ENCODE measurements around the gene ANG.
A peak's percentile ranks its signal among the peaks of the same experiment; 100 is the strongest.

Gene ANG

GRCh38 chr14:20652996-20653975 is 35.3 kb upstream of the ANG start:
- DNase-seq (ENCODE audit: extremely low spot score), result peak; percentile 66
- ChIA-PET CTCF (interaction anchor here (0.6 to 1.1 kb wide), 5 partner anchors 21 to 40 kb away, joined by 3 to 7 read pairs (median 3); no protein-coding TSS in a partner anchor), POLR2A (interaction anchor here (0.7 to 4.3 kb wide), 8 partner anchors 10 to 310 kb away, joined by 3 to 52 read pairs (median 4); partner anchors contain the start of genes PARP2 and RNASE4)
- TF ChIP-seq LEF1 (IDR thresholded peaks at IDR 0.05; ENCODE audit: borderline replicate concordance) (no peak), ELF4 (IDR thresholded peaks at IDR 0.05) (no peak), TARDBP (IDR thresholded peaks at IDR 0.05) (no peak), FOXM1 (IDR thresholded peaks at IDR 0.05; ENCODE audit: borderline replicate concordance) (no peak), NFRKB (IDR thresholded peaks at IDR 0.05) (no peak), ZNF384 (IDR thresholded peaks at IDR 0.05) (peak; percentile 49; the same call in 1 of the 2 replicates), HDGF (IDR thresholded peaks at IDR 0.05; ENCODE audit: borderline replicate concordance) (no peak), ARNT (IDR thresholded peaks at IDR 0.05) (no peak), BHLHE40 (IDR thresholded peaks at IDR 0.05; ENCODE audit: borderline replicate concordance) (no peak), PKNOX1 (IDR thresholded peaks at IDR 0.05) (no peak), L3MBTL2 (conservative IDR thresholded peaks at IDR 0.05) (peak; percentile 42), FOXK2 (IDR thresholded peaks at IDR 0.05) (no peak), FOXA1 (IDR thresholded peaks at IDR 0.05) (no peak), SP1 (IDR thresholded peaks at IDR 0.05) (no peak), CTBP1 (IDR thresholded peaks at IDR 0.05; ENCODE audit: borderline replicate concordance) (no peak), SUZ12 (IDR thresholded peaks at IDR 0.05) (no peak)

GRCh38 chr14:20655851-20656250 is 32.7 kb upstream of the ANG start:
- DNase-seq (ENCODE audit: extremely low spot score), result no peak
- ChIA-PET CTCF (interaction anchor here (0.6 to 2.5 kb wide), 3 partner anchors 25 to 196 kb away, joined by 3 to 9 read pairs (median 6); no protein-coding TSS in a partner anchor), POLR2A (interaction anchor here (0.6 to 6.0 kb wide), 4 partner anchors 24 to 42 kb away, joined by 3 to 82 read pairs (median 4); partner anchors contain the start of gene RNASE4)
- no peak for TF ChIP-seq CTBP1 (IDR thresholded peaks at IDR 0.05; ENCODE audit: borderline replicate concordance)
- TF ChIP-seq FOXM1 (IDR thresholded peaks at IDR 0.05; ENCODE audit: borderline replicate concordance), result no peak
- no peak for TF ChIP-seq LEF1 (IDR thresholded peaks at IDR 0.05; ENCODE audit: borderline replicate concordance)
- no peak for TF ChIP-seq L3MBTL2 (conservative IDR thresholded peaks at IDR 0.05)
- TF ChIP-seq HDGF (IDR thresholded peaks at IDR 0.05; ENCODE audit: borderline replicate concordance), result no peak
- TF ChIP-seq ZNF384 (IDR thresholded peaks at IDR 0.05), result no peak
- no peak for TF ChIP-seq FOXK2 (IDR thresholded peaks at IDR 0.05)
- TF ChIP-seq ARNT (IDR thresholded peaks at IDR 0.05), result no peak
- TF ChIP-seq ELF4 (IDR thresholded peaks at IDR 0.05), result no peak

- TF ChIP-seq HDGF (IDR thresholded peaks at IDR 0.05; ENCODE audit: borderline replicate concordance) (no peak), NFRKB (IDR thresholded peaks at IDR 0.05) (no peak), PKNOX1 (IDR thresholded peaks at IDR 0.05) (peak; percentile 79), SUZ12 (IDR thresholded peaks at IDR 0.05) (no peak)
- DNase-seq (ENCODE audit: extremely low spot score), result no peak
- ChIA-PET CTCF (interaction anchor here (0.6 to 3.2 kb wide), 4 partner anchors 25 to 196 kb away, joined by 3 to 17 read pairs (median 8); no protein-coding TSS in a partner anchor), POLR2A (interaction anchor here (1.4 to 6.0 kb wide), 3 partner anchors 24 to 43 kb away, joined by 4 to 82 read pairs (median 5); partner anchors contain the start of gene RNASE4)
Observed at GRCh38 chr14:20656274-20656673, 32.3 kb upstream of the ANG start.

- POLR2A ChIA-PET, result interaction anchor here (0.6 to 6.0 kb wide), 7 partner anchors 24 to 314 kb away, joined by 3 to 82 read pairs (median 4); partner anchors contain the start of genes PARP2 and RNASE4
- no peak for TF ChIP-seq ARNT (IDR thresholded peaks at IDR 0.05)
- no peak for TF ChIP-seq HDGF (IDR thresholded peaks at IDR 0.05; ENCODE audit: borderline replicate concordance)
- TF ChIP-seq FOXM1 (IDR thresholded peaks at IDR 0.05; ENCODE audit: borderline replicate concordance), result no peak
- TF ChIP-seq L3MBTL2 (conservative IDR thresholded peaks at IDR 0.05), result peak; percentile 17
- TF ChIP-seq CTBP1 (IDR thresholded peaks at IDR 0.05; ENCODE audit: borderline replicate concordance), result no peak
- no peak for TF ChIP-seq SP1 (IDR thresholded peaks at IDR 0.05)
- TF ChIP-seq ELF4 (IDR thresholded peaks at IDR 0.05), result no peak
- TF ChIP-seq FOXA1 (IDR thresholded peaks at IDR 0.05), result no peak
- CTCF ChIA-PET, result interaction anchor here (0.5 to 3.2 kb wide), 12 partner anchors 21 to 1314 kb away, joined by 3 to 17 read pairs (median 4); partner anchors contain the start of gene RNASE4
- DNase-seq (ENCODE audit: extremely low spot score), result peak; percentile 76
Observed at GRCh38 chr14:20657216-20658211, 31.1 kb upstream of the ANG start.

- CTCF ChIA-PET, result interaction anchor here (0.5 to 3.2 kb wide), 11 partner anchors 21 to 1313 kb away, joined by 3 to 17 read pairs (median 4); partner anchors contain the start of gene RNASE4
- POLR2A ChIA-PET, result interaction anchor here (1.5 to 6.0 kb wide), 4 partner anchors 24 to 315 kb away, joined by 4 to 82 read pairs (median 7); partner anchors contain the start of genes PARP2 and RNASE4
- no peak for DNase-seq (ENCODE audit: extremely low spot score)
- TF ChIP-seq TARDBP (IDR thresholded peaks at IDR 0.05) (no peak), NFRKB (IDR thresholded peaks at IDR 0.05) (no peak), SUZ12 (IDR thresholded peaks at IDR 0.05) (no peak), FOXM1 (IDR thresholded peaks at IDR 0.05; ENCODE audit: borderline replicate concordance) (no peak), ARNT (IDR thresholded peaks at IDR 0.05) (no peak), FOXK2 (IDR thresholded peaks at IDR 0.05) (no peak), FOXA1 (IDR thresholded peaks at IDR 0.05) (no peak), ELF4 (IDR thresholded peaks at IDR 0.05) (no peak), BHLHE40 (IDR thresholded peaks at IDR 0.05; ENCODE audit: borderline replicate concordance) (no peak), CTBP1 (IDR thresholded peaks at IDR 0.05; ENCODE audit: borderline replicate concordance) (no peak), L3MBTL2 (conservative IDR thresholded peaks at IDR 0.05) (no peak), PKNOX1 (IDR thresholded peaks at IDR 0.05) (no peak), ZNF384 (IDR thresholded peaks at IDR 0.05) (no peak), HDGF (IDR thresholded peaks at IDR 0.05; ENCODE audit: borderline replicate concordance) (no peak), SP1 (IDR thresholded peaks at IDR 0.05) (no peak), LEF1 (IDR thresholded peaks at IDR 0.05; ENCODE audit: borderline replicate concordance) (no peak)
Observed at GRCh38 chr14:20658246-20658645, 30.3 kb upstream of the ANG start.

Measured in HEK293T (cell line).